ENCODE measurements around the gene CDC42BPA. TPM values are rescaled to one million over a fixed set of nuclear protein-coding genes. Genes with fewer than 3 reads are reported as not detected.

The CDC42BPA gene
- total RNA-seq, 1 donor from 2014 or later: 40.3 TPM

GRCh38 chr1:227218870-227219573, 99.3 kb downstream of the CDC42BPA start:
- H3K36me3 ChIP-seq: no peaks in the 10 kb centered on the region
- H3K4me1 ChIP-seq: no peaks in the 10 kb centered on the region
- TF ChIP-seq, protein P1, sequence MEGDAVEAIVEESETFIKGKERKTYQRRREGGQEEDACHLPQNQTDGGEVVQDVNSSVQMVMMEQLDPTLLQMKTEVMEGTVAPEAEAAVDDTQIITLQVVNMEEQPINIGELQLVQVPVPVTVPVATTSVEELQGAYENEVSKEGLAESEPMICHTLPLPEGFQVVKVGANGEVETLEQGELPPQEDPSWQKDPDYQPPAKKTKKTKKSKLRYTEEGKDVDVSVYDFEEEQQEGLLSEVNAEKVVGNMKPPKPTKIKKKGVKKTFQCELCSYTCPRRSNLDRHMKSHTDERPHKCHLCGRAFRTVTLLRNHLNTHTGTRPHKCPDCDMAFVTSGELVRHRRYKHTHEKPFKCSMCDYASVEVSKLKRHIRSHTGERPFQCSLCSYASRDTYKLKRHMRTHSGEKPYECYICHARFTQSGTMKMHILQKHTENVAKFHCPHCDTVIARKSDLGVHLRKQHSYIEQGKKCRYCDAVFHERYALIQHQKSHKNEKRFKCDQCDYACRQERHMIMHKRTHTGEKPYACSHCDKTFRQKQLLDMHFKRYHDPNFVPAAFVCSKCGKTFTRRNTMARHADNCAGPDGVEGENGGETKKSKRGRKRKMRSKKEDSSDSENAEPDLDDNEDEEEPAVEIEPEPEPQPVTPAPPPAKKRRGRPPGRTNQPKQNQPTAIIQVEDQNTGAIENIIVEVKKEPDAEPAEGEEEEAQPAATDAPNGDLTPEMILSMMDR (IDR thresholded peaks at IDR 0.05): no peak
- no peaks in the 10 kb centered on the region for H3K9me3 ChIP-seq
- DNase-seq (no peak), ATAC-seq (no peak)
- no peak overlapping the region for H3K4me3 ChIP-seq
- H3K27ac ChIP-seq: no peak overlapping the region
- intact Hi-C loops (cut with DNase I): no loop called here
- H3K27me3 ChIP-seq (ENCODE audit: low read depth): no peaks in the 10 kb centered on the region

- Histone ChIP-seq H3K9me3 (no peaks in the 10 kb centered on the region), H3K4me3 (no peak overlapping the region), H3K36me3 (no peaks in the 10 kb centered on the region), H3K4me1 (no peaks in the 10 kb centered on the region), H3K27ac (no peak overlapping the region), H3K27me3 (ENCODE audit: low read depth) (no peaks in the 10 kb centered on the region)
- no peak for DNase-seq
- TF ChIP-seq, protein P1 (IDR thresholded peaks at IDR 0.05): no peak
- ATAC-seq: no peak
- intact Hi-C loops (cut with DNase I): no loop called here
Observed at GRCh38 chr1:227215863-227216510, 102.3 kb downstream of the CDC42BPA start.

DNA sequence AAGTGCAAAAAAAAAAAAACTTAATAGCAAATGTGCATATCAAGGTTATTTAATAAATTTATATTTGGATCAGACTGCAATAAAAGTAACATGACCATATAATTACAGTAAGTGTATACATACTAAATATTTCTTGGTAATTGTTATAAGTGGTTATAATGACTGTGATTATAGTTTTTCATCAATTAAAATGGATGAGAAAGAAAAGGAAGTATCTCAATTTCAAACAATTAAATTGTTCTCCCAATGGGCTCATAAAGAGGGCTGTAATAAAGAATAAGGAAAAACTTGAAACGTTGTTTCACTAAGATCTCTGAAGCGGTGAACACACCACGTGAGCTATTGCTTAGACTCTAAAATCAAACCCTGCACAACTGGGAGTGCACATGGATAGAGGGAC, 104.1 kb downstream of the CDC42BPA start:
- Histone ChIP-seq H3K9me3 (no peaks in the 10 kb centered on the region), H3K4me3 (no peak overlapping the region), H3K36me3 (no peaks in the 10 kb centered on the region), H3K27ac (no peak overlapping the region), H3K4me1 (no peaks in the 10 kb centered on the region), H3K27me3 (ENCODE audit: low read depth) (no peaks in the 10 kb centered on the region)
- ATAC-seq (no peak), DNase-seq (no peak)
- TF ChIP-seq, protein P1 (IDR thresholded peaks at IDR 0.05): no peak
- intact Hi-C loops (cut with DNase I): no loop called here

DNA sequence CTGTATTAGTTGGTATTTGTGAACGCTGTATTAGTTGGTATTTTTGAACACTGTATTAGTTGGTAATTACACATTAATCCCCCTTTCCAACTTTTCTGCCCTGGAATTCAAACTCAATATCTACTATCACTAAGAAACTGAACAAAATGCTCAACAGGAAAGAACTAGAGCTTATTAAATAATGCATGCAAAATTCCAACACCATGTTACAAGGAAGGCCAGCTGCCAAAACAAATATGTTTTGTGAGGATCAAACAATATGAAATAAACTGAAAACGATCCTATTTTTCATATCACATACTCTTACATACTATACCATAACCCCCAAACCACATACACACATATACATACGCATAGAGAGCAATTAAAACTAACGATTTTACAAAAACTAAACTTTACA, 104.9 kb downstream of the CDC42BPA start:
- intact Hi-C loops (cut with DNase I): no loop called here
- H3K27ac ChIP-seq: no peak overlapping the region
- no peaks in the 10 kb centered on the region for H3K4me1 ChIP-seq
- no peak overlapping the region for H3K4me3 ChIP-seq
- H3K27me3 ChIP-seq (ENCODE audit: low read depth): no peaks in the 10 kb centered on the region
- no peaks in the 10 kb centered on the region for H3K36me3 ChIP-seq
- DNase-seq: no peak
- TF ChIP-seq, protein P1 (IDR thresholded peaks at IDR 0.05): no peak
- no peak for ATAC-seq
- no peaks in the 10 kb centered on the region for H3K9me3 ChIP-seq

DNA sequence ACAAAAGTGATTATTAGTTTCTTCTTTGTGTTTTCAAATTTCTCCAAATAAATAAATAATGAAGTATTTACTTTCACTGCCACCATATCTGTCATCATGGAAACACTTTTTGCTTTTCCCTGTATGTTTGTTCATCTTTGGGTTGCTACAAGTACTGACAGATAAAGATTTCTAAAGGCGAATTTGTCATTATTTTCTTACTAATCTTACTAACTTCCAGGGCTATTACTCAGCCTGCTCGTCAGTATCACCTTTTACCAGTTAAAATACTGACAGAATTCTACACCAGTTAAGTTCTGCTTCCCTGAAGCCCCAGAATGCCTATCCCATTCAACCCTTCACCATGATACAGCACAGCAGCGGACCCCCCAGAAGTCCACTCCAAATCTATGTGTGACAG, 106.1 kb downstream of the CDC42BPA start:
- no peak overlapping the region for H3K27ac ChIP-seq
- no peaks in the 10 kb centered on the region for H3K4me1 ChIP-seq
- DNase-seq: no peak
- TF ChIP-seq, protein P1 (IDR thresholded peaks at IDR 0.05): no peak
- ATAC-seq: no peak
- intact Hi-C loops (cut with DNase I): no loop called here
- H3K27me3 ChIP-seq (ENCODE audit: low read depth): no peaks in the 10 kb centered on the region
- H3K9me3 ChIP-seq: no peaks in the 10 kb centered on the region
- no peaks in the 10 kb centered on the region for H3K36me3 ChIP-seq
- no peak overlapping the region for H3K4me3 ChIP-seq
